GM12878 (cell line): ENCODE data around the gene SMOC1. TPM values are rescaled to one million over a fixed set of nuclear protein-coding genes. Genes with fewer than 3 reads are reported as not detected.

Experiments used
- ATAC-seq: fragments of 200-7000 bp; cut with Tn5 transposase; 3 replicates; pipeline ENCODE4 v1.9.1; 2020; ENCODE audit warnings: mild to moderate bottlenecking, moderate library complexity
- BruUV-seq: library from RNA; stranded (reverse); fragments of 400-500 nt; replicated peaks from 2 replicates; lab custom pipeline; 2021; lab: Mats Ljungman, UMichigan
- CTCF ChIA-PET: fragments of 300-600 bp; sonication (Branson Sonifier 250); formaldehyde crosslinking; extraction: SDS; loops from one replicate; lab custom pipeline; 2021; ENCODE audit warnings: inconsistent platforms; lab: Yijun Ruan, JAX
- POLR2A ChIA-PET: fragments of 350-600 bp; formaldehyde crosslinking; extraction: SDS; loops from one replicate; lab custom pipeline; 2021; ENCODE audit warnings: inconsistent platforms; lab: Charles Lee
- RAD21 ChIA-PET: fragments of 300-600 bp; sonication (Branson Sonifier 250); formaldehyde crosslinking; loops from one replicate; lab custom pipeline; 2023; ENCODE audit warnings: antibody characterized with exemption; ENCODE audit not compliant: unreplicated experiment; lab: Charles Lee
- SMC1A ChIA-PET: fragments of 300-600 bp; sonication (Branson Sonifier 250); formaldehyde crosslinking; loops from one replicate; lab custom pipeline; 2023; ENCODE audit not compliant: unreplicated experiment, uncharacterized antibody; lab: Charles Lee
- DNase-seq: peaks from one replicate; pipeline ENCODE4 v3.0.0-alpha.2; 2011; ENCODE audit warnings: low read depth, low spot score
- FAIRE-seq: peaks from 3 replicates; lab custom pipeline; 2011; peaks lifted over from hg19 to GRCh38; lab: Jason Lieb, UNC
- H2AFZ ChIP-seq: 2 replicates; pipeline ENCODE4 v1.6.0; 2011; ENCODE audit warnings: low read depth, low read length, control low read depth; ENCODE audit not compliant: control insufficient read depth
- H3K27ac ChIP-seq: 2 replicates; pipeline ENCODE4 v1.5.1; 2011; ENCODE audit warnings: control low read depth; ENCODE audit not compliant: control insufficient read depth, insufficient read depth
- H3K27me3 ChIP-seq, 2 experiments: replicated peaks in 1 of 2; 2 replicates each; pipeline versions ENCODE4 v1.6.0 to v1.6.1; 2011; ENCODE audit warnings: low read length in 1 of 2; ENCODE audit not compliant: control insufficient read depth in 2 of 2, insufficient read depth in 2 of 2
- H3K36me3 ChIP-seq, 2 experiments: 2 replicates each; pipeline ENCODE4 v1.5.1; 2011; ENCODE audit warnings: low read length in 1 of 2; ENCODE audit not compliant: control insufficient read depth in 2 of 2, insufficient read depth in 2 of 2
- H3K4me1 ChIP-seq: 2 replicates; pipeline ENCODE4 v1.6.1; 2011; ENCODE audit warnings: mild to moderate bottlenecking, low read length, moderate library complexity, mixed read lengths; ENCODE audit not compliant: control insufficient read depth, insufficient read depth
- H3K4me2 ChIP-seq: 2 replicates; pipeline ENCODE4 v1.6.0; 2011; ENCODE audit warnings: control low read depth; ENCODE audit not compliant: control insufficient read depth, insufficient read depth
- H3K4me3 ChIP-seq: fragments of 200-600 bp; sonication (generic); 2 replicates; pipeline ENCODE4 v1.5.1; 2016
- H3K79me2 ChIP-seq: 2 replicates; pipeline ENCODE4 v1.6.0; 2011; ENCODE audit warnings: low read length; ENCODE audit not compliant: control insufficient read depth, insufficient read depth
- H3K9ac ChIP-seq: 2 replicates; pipeline ENCODE4 v1.8.0; 2011; ENCODE audit warnings: low read length, control low read depth, mixed read lengths; ENCODE audit not compliant: control insufficient read depth, insufficient read depth
- H3K9me3 ChIP-seq: replicated peaks from 3 replicates; pipeline ENCODE4 v1.5.1; 2011; ENCODE audit warnings: mild to moderate bottlenecking, low read length; ENCODE audit not compliant: control insufficient read depth, insufficient read depth
- H4K20me1 ChIP-seq: 2 replicates; pipeline ENCODE4 v1.6.0; 2011; ENCODE audit not compliant: control insufficient read depth, insufficient read depth
- EZH2 ChIP-seq: IDR thresholded peaks from 2 replicates; pipeline ENCODE4 v1.6.1; 2012; ENCODE audit warnings: low read depth, mild to moderate bottlenecking, control low read depth, inconsistent platforms, low read length, borderline replicate concordance; ENCODE audit not compliant: control insufficient read depth
- HDAC6 ChIP-seq: fragments of 200-600 bp; sonication (generic); IDR thresholded peaks from one replicate; pipeline ENCODE4 v1.8.0; 2017; ENCODE audit warnings: antibody characterized with exemption; ENCODE audit not compliant: unreplicated experiment
- HDGF ChIP-seq: fragments of 450-650 bp; IDR thresholded peaks from 2 replicates; pipeline ENCODE4 v1.6.1; 2016; ENCODE audit warnings: antibody characterized with exemption
- PBX3 ChIP-seq: IDR thresholded peaks from 2 replicates; pipeline ENCODE4 v1.6.1; 2011; ENCODE audit warnings: mild to moderate bottlenecking, low read depth, low read length, moderate library complexity; ENCODE audit not compliant: insufficient replicate concordance
- RB1 ChIP-seq: fragments of 450-650 bp; formaldehyde crosslinking; IDR thresholded peaks from 2 replicates; pipeline ENCODE4 v1.6.1; 2017; ENCODE audit warnings: mild to moderate bottlenecking, borderline replicate concordance
- SPI1 ChIP-seq: IDR thresholded peaks from 2 replicates; pipeline ENCODE4 v1.6.1; 2011; ENCODE audit warnings: low read depth, mild to moderate bottlenecking, low read length, moderate library complexity, borderline replicate concordance; ENCODE audit not compliant: insufficient read depth
- SUZ12 ChIP-seq: fragments of 200-600 bp; sonication (generic); IDR thresholded peaks from one replicate; pipeline ENCODE4 v1.6.1; 2018; ENCODE audit warnings: antibody characterized with exemption, mild to moderate bottlenecking; ENCODE audit not compliant: unreplicated experiment
- TCF3 ChIP-seq: IDR thresholded peaks from 2 replicates; pipeline ENCODE4 v1.6.1; 2012; ENCODE audit warnings: low read depth, mild to moderate bottlenecking, low read length, borderline replicate concordance; ENCODE audit not compliant: insufficient read depth
- YY1 ChIP-seq: IDR thresholded peaks from 2 replicates; pipeline ENCODE4 v1.6.1; 2011; ENCODE audit warnings: low read depth, mild to moderate bottlenecking, low read length
- ZBTB40 ChIP-seq: fragments of 450-650 bp; IDR thresholded peaks from 2 replicates; pipeline ENCODE4 v1.6.1; 2016; ENCODE audit warnings: mild to moderate bottlenecking, moderate library complexity, borderline replicate concordance
- ZNF384 ChIP-seq: IDR thresholded peaks from 2 replicates; pipeline ENCODE4 v1.6.1; 2012; ENCODE audit warnings: low read depth, mild to moderate bottlenecking, low read length, improper control_type of control experiment, borderline replicate concordance
- WGBS: methylation state at CpG from one replicate; pipeline ENCODE4 v1.1.6; 2016; ENCODE audit warnings: low lambda C conversion rate; ENCODE audit not compliant: insufficient replicate concordance, insufficient coverage; ENCODE audit errors: missing lambda C conversion rate; 5-methylcytosine and 5-hydroxymethylcytosine counted together
- in situ Hi-C: fragments of 300-500 bp; cut with MboI; formaldehyde crosslinking; loops from 9 replicates; pipeline ENCODE4 v1.14.3; 2018; ENCODE audit warnings: mixed read lengths
- intact Hi-C: fragments of 100-400 bp; cut with micrococcal nuclease; formaldehyde crosslinking; loops from one replicate; pipeline ENCODE4 v1.14.2; 2022; ENCODE audit not compliant: unreplicated experiment
- polyA plus RNA-seq, 11 experiments: library from polyadenylated mRNA; depleted of rRNA in 4 of 11; unstranded in 6 of 11; stranded (reverse) in 5 of 11; fragments of >200 nt; fragmentation: Nextera tagmentation in 4 of 11; fragmentation: Illumina TruSeq in 1 of 11; extraction: Ambion mirVana in 4 of 11; extraction: Trizol in 1 of 11; gene quantifications; 1 replicate in 1 of 11; 2 replicates in 10 of 11; pipeline versions ENCODE4 v1.2.1 to v1.2.3, GENCODE V29; 2011 to 2016; ENCODE audit warnings: inconsistent platforms in 2 of 11, missing spikeins in 2 of 11, low read depth in 1 of 11
- total RNA-seq, 4 experiments: library from RNA; depleted of rRNA in 3 of 4; stranded (reverse); fragments of >200 nt in 3 of 4; fragmentation: Illumina TruSeq in 1 of 4; extraction: Trizol in 1 of 4; gene quantifications; 2 replicates each; pipeline versions ENCODE4 v1.2.1 to v1.2.3, GENCODE V29; 2013 to 2021

Gene SMOC1
- total and polyA plus RNA-seq, 10 of the 15 experiments (the other 5 are each of a cell fraction or from before 2014, with no cell fraction given) = 0.03 to 0.26 (median 0.14) TPM; not detected in 7

GRCh38 chr14:69968132-69968531 lies 88.9 kb downstream of the SMOC1 start (continued):
- TF ChIP-seq TCF3 (no peak), HDGF (no peak)

- no peak for TF ChIP-seq SPI1
- TF ChIP-seq SUZ12 = no peak
- TF ChIP-seq HDAC6 = no peak
- TF ChIP-seq PBX3 = no peak
- TF ChIP-seq ZBTB40 = no peak
- TF ChIP-seq RB1 = no peak
- TF ChIP-seq EZH2 = no peak
- no peak for TF ChIP-seq YY1
- no peak for TF ChIP-seq ZNF384
- H3K4me2 ChIP-seq = no peak overlapping the region
- no peak overlapping the region for H2AFZ ChIP-seq
- in situ Hi-C loops (no loop called here), intact Hi-C loops (no loop called here)
- RAD21 ChIA-PET = no interaction called here
- POLR2A ChIA-PET = no interaction called here
- no peaks in the 10 kb centered on the region for H3K9me3 ChIP-seq
- H4K20me1 ChIP-seq = no peaks in the 10 kb centered on the region
- CTCF ChIA-PET = interaction anchor here (1.9 kb wide), 1 partner anchor 9 kb away, joined by 4 read pairs; no protein-coding TSS in a partner anchor
- FAIRE-seq = no peak
- H3K36me3 ChIP-seq = no peaks in the 10 kb centered on the region
- no peak overlapping the region for H3K4me3 ChIP-seq
- WGBS = 58% methylated on average over 1 of the region's 1 CpG
- no peak overlapping the region for H3K27ac ChIP-seq
- DNase-seq = no peak
- no peaks in the 10 kb centered on the region for H3K79me2 ChIP-seq
- H3K4me1 ChIP-seq = no peaks in the 10 kb centered on the region
- no TSS peak for BruUV-seq
- SMC1A ChIA-PET = interaction anchor here (0.7 to 1.4 kb wide), 2 partner anchors 10 to 17 kb away, joined by 3 read pairs; no protein-coding TSS in a partner anchor
- H3K9ac ChIP-seq = no peak overlapping the region
- no peak for ATAC-seq
- H3K27me3 ChIP-seq = peaks cover 0 to 2% of the 10 kb centered on the region in 2 experiments; a peak in 2 of 4 replicates
Measured at GRCh38 chr14:69968681-69969080, 89.5 kb downstream of the SMOC1 start.
